SJSA1 (cell line): ENCODE measurements around the gene MUC15. TPM values are rescaled to one million over a fixed set of nuclear protein-coding genes. Genes with fewer than 3 reads are reported as not detected.
"Not testable (repeated sequence)": the region's sequence is repeated elsewhere in the genome, so short reads cannot be mapped to it uniquely, and the experiment has no call there.

ENCODE experiments used
- DNase-seq, 2 experiments: peaks; one replicate each; pipeline ENCODE4 v3.0.0-alpha.2; 2015 to 2020; ENCODE audit warnings: low spot score in 2 of 2, low read depth in 1 of 2
- H3K27ac ChIP-seq: fragments of 250-450 bp; sonication (Bioruptor Pico); 2 replicates; pipeline ENCODE4 v1.5.1; 2020; ENCODE audit warnings: mild to moderate bottlenecking, moderate library complexity
- H3K27me3 ChIP-seq: fragments of 250-450 bp; sonication (Bioruptor Pico); replicated peaks from 2 replicates; pipeline ENCODE4 v1.5.1; 2020; ENCODE audit warnings: mild to moderate bottlenecking, moderate library complexity
- H3K36me3 ChIP-seq: fragments of 250-450 bp; sonication (Bioruptor Pico); 2 replicates; pipeline ENCODE4 v1.5.1; 2020; ENCODE audit warnings: mild to moderate bottlenecking
- H3K4me1 ChIP-seq: fragments of 250-450 bp; sonication (Bioruptor Pico); replicated peaks from 2 replicates; pipeline ENCODE4 v1.6.1; 2021; ENCODE audit warnings: mild to moderate bottlenecking
- H3K4me3 ChIP-seq: fragments of 250-450 bp; sonication (Bioruptor Pico); 2 replicates; pipeline ENCODE4 v1.5.1; 2020; ENCODE audit warnings: mild to moderate bottlenecking
- H3K9me3 ChIP-seq: fragments of 250-450 bp; sonication (Bioruptor Pico); replicated peaks from 2 replicates; pipeline ENCODE4 v1.5.1; 2020; ENCODE audit warnings: mild to moderate bottlenecking
- total RNA-seq: library from RNA; depleted of rRNA; stranded (reverse); fragments of >200 nt; shearing (Covaris generic); gene quantifications from 2 replicates; pipeline ENCODE4 v1.2.3, GENCODE V29; 2014; rRNA removed

Gene MUC15, protein sequence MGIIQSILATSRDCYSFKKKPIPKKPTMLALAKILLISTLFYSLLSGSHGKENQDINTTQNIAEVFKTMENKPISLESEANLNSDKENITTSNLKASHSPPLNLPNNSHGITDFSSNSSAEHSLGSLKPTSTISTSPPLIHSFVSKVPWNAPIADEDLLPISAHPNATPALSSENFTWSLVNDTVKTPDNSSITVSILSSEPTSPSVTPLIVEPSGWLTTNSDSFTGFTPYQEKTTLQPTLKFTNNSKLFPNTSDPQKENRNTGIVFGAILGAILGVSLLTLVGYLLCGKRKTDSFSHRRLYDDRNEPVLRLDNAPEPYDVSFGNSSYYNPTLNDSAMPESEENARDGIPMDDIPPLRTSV
- total RNA-seq = not detected in 2 replicates

DNA sequence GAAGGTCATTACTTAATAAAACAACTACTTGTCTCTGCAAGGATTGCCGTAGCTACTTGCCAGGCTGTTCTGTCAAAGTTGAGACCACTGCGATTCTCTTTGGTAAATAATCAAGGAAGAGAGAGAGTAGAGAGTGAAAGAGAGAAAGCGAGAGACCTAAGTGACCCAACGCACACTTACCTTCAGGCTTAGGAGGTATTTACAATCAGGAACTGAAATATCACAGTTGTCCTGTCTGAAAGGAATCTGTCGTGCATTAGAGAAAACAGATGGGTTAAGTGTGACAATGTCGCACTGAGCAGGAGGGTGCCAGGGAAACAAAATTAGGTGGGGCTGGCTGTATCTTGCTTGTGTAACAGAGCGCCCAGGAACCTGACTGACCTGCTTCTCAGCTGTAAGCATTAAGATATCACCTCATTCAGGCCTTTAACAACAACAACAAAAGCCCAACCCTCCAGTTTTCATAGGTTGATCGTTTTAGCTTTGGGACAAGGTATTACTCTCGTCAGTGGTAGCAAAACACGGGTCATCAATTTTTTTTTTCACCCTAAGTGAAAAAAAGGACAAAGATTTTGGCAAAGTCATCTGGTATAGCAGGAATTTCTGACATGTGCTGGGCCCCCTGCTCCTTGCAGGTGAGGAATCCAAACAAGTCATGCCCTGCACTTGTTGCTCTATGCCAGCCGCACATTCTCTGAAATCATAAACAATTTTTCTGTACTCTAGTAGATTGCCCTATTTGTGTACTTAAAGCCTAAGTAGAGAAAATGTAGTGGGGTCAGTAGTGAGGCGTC, at the start of gene MUC15:
Gene MUC15, minus strand, starts transcription at position 403 of the 794 bp plus-strand sequence. CDS start 5,169 bp downstream, outside the sequence.
- H3K4me3 ChIP-seq = no peak within 1 kb of the TSS
- no peaks in the 10 kb centered on the region for H3K36me3 ChIP-seq
- H3K9me3 ChIP-seq = no peaks in the 10 kb centered on the region
- H3K4me1 ChIP-seq = no peaks in the 10 kb centered on the region
- H3K27ac ChIP-seq = no peak within 1 kb of the TSS
- DNase-seq = no peak
- peaks cover 5% of the 10 kb centered on the region; the same call in 1 of the 2 replicates for H3K27me3 ChIP-seq

DNA sequence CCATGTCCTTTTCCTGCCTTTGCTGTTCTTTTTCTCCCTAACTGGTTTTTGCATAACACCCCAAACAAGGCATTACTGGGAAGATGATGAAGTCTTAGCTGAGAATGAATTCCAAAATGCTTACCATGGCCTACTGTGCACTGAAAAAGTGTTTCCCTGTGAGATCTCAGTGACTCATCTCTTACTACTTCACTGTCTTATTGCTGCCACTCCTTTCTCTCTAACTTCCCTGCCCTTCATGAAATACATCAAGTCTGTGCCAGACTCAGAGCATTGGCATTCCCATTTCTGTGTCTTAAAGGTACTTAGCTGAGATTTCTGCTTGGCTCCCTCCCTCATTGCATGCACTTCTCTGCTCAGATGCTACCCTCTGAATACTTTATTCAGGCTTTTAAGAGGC, 49.1 kb upstream of the MUC15 start:
- Histone ChIP-seq H3K27me3 (no peaks in the 10 kb centered on the region; the same call in 1 of the 2 replicates), H3K36me3 (no peaks in the 10 kb centered on the region), H3K9me3 (no peaks in the 10 kb centered on the region), H3K27ac (no peak overlapping the region), H3K4me3 (no peak overlapping the region), H3K4me1 (0 out of 2 replicates have a peak, but pooled peaks cover 2% of the 10 kb centered on the region)
- DNase-seq = no peak

DNA sequence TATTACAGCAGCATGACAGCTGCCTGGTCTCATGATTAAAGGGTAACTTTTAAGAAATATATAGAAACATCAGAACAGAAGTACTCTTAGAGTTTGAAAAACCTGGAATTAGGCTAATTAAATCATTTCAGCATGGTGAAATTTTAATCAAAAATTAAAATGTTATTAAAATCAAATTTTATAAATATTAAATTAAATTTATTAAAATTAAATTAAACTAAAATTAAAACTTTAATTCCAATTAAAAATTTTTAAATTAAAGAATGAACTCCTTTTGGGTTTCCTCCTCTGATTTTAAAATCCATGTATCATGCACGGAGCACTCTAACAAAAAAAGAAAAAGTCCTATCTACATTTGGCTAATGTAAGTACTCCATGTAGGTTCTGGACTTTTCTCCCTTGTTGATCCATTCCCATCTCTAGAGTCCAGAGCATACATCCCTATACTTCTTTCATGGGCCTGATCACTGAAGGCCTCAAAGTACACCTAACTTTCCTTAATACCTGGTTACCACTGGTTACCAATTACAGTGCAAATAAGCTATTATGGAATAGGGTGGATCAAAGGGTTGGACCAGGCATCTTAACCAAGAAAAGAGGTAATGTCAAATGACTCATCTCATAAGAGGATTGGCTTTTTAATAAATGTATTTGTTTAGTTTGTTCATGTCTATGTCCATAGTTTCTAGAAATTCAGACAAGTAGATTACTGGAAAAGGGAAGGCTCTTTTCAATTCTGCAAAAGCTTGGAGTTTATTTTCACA, 48.4 kb upstream of the MUC15 start:
- Histone ChIP-seq H3K36me3 (no peaks in the 10 kb centered on the region), H3K27me3 (no peaks in the 10 kb centered on the region), H3K4me3 (no peak overlapping the region), H3K27ac (no peak overlapping the region), H3K9me3 (no peaks in the 10 kb centered on the region), H3K4me1 (0 out of 2 replicates have a peak, but pooled peaks cover 2% of the 10 kb centered on the region)
- no peak for DNase-seq

DNA sequence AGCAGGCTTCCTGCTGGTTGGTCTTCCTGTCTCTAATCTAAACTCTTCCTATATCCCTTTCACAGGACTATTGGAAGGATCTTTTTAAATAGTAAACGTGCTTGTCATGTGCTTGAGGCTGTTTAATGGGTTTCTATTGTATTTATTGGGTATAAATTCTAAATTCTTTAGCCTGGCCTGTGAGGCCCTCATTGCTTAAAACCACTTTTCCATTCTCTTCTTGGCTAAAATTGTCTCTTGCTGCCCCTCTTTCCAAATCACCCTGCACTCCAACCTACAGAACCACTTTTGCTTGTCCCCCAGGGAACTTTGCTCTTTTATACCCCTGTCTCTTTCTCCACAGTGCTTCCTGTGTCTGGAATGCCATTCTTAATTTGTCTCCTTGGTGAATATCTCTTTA, 46.4 kb upstream of the MUC15 start:
- H3K9me3 ChIP-seq = no peaks in the 10 kb centered on the region
- H3K27me3 ChIP-seq = no peaks in the 10 kb centered on the region
- 0 out of 2 replicates have a peak, but pooled peaks cover 2% of the 10 kb centered on the region for H3K4me1 ChIP-seq
- H3K4me3 ChIP-seq = no peak overlapping the region
- DNase-seq = no peak
- H3K27ac ChIP-seq = no peak overlapping the region
- no peaks in the 10 kb centered on the region for H3K36me3 ChIP-seq

DNA sequence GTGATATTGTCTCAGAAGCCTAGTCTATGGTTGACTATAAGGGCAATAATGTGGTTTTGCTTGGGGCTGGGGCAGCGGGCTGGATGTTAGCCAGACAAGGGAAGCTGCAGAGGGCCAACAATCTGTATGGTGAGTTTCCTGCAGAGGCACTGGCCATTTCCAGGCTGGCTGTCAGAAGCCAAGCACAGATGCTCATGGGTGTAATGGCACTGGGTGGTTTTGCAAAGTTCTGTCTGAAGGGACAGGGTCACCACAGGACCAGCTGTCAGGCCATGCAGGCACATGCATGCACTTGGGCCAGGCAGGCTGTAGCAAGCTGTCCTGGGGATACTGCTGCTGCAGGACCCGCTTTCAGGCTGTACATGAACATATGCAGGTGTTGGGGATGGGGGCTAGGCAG, 41.7 kb upstream of the MUC15 start:
- Histone ChIP-seq H3K27me3 (no peaks in the 10 kb centered on the region), H3K4me3 (no peak overlapping the region), H3K4me1 (no peaks in the 10 kb centered on the region), H3K36me3 (no peaks in the 10 kb centered on the region), H3K9me3 (no peaks in the 10 kb centered on the region), H3K27ac (no peak overlapping the region)
- no peak for DNase-seq

DNA sequence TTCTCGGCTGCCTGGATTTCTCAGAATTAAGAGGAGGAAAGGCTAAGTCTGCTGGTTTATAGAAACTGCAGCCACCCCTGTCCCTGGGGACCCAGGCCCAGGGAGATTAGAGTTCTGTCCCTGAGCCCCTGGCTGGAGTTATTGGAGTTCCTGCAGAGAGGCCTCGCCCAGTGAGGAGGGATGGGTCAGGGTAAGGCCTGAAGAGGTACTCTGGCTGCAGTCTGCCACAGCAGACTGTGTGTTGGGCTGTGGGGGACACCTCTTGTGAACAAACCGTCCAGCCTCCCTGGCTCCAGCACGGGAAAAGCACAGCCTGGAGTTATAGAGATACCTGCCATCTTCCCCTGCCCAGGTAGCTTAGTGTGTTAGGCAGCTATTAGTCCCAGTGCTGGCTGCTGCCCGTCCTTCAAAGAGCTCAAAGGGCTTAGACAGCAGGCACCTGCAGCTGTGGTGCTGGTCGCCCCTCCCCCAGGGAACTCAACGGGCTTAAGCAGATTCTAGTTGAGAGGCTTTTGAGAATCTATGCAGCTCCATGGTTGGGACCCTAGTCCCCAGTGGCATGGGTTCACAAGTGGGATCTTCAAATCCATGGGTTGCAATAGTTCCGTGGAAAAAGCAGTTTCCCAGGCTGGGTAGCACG, 36.6 kb upstream of the MUC15 start:
- Histone ChIP-seq H3K4me3 (no peak overlapping the region), H3K27me3 (no peaks in the 10 kb centered on the region), H3K9me3 (no peaks in the 10 kb centered on the region), H3K27ac (no peak overlapping the region), H3K4me1 (no peaks in the 10 kb centered on the region), H3K36me3 (no peaks in the 10 kb centered on the region)
- no peak for DNase-seq

DNA sequence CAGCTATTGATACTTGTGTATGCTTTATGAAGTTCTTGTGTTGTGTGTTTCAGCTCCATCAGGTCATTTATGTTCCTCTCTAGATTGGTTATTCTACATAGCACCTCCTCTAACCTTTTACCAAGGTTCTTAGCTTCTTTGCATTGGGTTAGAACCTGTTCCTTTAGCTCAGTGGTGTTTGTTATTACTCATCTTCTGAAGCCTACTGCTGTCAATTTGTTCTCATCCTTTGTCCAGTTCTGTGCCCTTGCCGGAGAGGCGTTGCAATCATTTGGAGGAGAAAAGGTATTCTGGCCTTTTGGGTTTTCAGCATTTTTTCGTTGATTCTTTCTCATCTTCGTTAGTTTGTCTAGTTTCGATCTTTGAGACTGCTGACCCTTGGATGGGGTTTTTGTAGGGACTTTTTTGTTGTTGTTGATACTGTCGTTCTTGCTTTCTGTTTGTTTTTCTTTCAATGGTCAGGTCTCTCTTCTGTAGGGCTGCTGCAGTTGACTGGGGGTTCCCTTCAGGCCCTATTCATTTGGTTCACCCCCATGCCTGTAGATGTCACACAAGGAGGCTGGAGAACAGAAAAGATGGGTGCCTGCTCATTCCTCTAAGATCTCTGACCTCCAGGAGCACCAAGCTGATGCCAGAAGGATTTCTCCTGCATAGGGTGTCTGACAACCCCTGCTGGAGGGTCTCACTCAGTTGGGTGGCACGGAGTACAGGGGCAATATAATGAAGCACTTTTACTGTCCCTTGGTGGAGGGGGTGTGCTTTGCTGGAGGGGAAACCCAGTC, 35.9 kb upstream of the MUC15 start:
- no peaks in the 10 kb centered on the region for H3K36me3 ChIP-seq
- DNase-seq = no peak
- no peaks in the 10 kb centered on the region for H3K4me1 ChIP-seq
- H3K27me3 ChIP-seq = no peaks in the 10 kb centered on the region
- no peaks in the 10 kb centered on the region for H3K9me3 ChIP-seq
- no peak overlapping the region for H3K4me3 ChIP-seq
- no peak overlapping the region for H3K27ac ChIP-seq

DNA sequence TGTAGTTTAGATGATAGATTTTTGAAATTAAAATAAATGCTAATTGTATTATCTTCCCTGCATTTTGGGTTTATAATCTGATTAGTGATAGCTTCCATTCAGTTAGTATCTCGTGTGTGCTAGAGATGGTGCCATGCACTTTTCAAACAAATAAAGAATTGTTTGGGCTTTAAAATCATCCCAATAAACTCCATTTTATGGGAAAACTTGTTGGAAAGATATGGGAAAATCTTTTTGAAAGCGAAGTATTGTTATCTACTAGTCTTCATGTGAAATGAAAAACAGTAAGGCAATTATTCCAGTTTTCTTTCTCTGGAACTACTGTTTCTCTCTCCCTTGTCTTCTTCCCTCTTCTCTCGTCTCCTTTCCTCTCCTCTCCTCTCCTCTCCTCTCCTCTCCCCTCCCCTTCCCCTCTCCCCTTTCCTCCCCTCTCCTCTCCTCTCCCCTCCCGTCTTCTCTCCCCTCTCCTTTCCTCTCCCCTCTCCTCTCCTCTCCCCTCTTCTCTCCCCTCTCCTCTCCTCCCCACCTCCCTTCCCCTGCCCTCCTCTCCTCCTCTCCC, 27.9 kb upstream of the MUC15 start:
- H3K27ac ChIP-seq = no peak overlapping the region
- H3K4me3 ChIP-seq = no peak overlapping the region
- no peak for DNase-seq
- no peaks in the 10 kb centered on the region for H3K36me3 ChIP-seq
- H3K4me1 ChIP-seq = no peaks in the 10 kb centered on the region
- H3K9me3 ChIP-seq = no peaks in the 10 kb centered on the region
- H3K27me3 ChIP-seq = no peaks in the 10 kb centered on the region

DNA sequence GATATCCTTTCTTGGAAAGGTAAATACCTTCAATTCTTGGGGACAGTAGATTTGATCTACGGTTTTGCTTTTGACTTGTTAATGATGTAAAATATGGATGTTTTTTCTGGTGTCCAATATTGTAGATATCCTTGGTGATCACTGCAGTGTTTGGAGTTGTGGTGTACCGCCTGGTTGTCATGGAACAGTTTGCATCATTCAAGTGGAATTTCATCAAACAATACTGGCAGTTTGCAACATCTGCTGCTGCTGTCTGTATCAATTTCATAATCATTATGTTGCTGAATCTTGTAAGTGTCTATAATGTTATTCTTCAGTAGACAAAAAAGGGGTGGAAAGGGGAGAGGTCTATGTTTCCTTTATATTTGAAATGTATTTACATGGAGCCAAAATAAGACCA, 27.4 kb upstream of the MUC15 start:
- no peak overlapping the region for H3K27ac ChIP-seq
- no peak for DNase-seq
- H3K36me3 ChIP-seq = no peaks in the 10 kb centered on the region
- H3K4me1 ChIP-seq = no peaks in the 10 kb centered on the region
- H3K27me3 ChIP-seq = no peaks in the 10 kb centered on the region
- H3K9me3 ChIP-seq = no peaks in the 10 kb centered on the region
- no peak overlapping the region for H3K4me3 ChIP-seq

DNA sequence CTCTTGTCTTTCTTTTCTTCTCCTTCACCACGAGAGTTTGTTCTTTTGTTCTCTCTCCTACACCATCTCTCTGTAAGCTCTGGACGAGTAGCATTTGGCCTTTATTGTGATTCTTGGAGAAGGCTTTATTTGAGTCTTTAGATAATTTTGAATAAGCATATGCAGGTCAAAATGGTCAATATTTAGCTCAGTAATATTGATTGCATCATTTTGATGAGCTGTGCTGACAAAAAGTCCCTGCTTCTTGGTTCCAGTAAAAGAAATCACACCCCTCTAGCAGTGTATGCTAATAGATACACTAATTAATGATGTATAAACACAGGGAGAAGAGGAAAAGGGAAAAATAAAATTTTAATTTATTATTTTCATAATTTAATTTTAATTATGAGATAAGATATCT, 25.8 kb upstream of the MUC15 start:
- no peaks in the 10 kb centered on the region for H3K4me1 ChIP-seq

DNA sequence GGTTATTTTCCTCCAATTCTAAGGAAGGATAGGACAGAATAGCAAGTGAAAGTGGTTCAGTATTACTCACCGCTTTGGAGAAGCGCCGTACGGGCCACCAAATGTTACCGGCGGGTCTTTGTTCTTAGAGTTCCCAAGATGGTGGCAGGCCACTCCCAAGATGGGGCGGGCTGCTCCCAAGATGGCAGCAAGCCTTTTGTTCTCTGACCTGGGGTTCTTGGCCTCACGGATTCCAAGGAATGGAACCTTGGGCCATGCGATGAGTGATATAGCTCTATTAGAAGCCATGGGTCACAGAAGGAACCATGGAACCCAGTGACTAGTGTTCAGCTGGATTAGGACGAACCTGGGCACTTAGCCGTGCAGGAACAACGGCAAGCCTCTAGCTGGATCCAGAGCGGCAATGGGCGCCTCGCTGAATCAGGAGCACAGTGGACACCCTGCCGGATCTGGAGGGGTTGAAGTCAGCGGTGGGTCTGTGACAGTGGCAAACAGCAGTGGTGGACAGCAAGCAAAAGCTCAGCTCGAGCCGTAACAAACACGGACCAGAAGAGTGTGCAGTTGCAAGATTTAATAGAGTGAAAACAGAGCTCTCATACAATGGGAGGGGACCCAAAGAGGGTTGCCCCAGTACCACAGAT, 25.1 kb upstream of the MUC15 start:
- not testable (repeated sequence) for H3K36me3 ChIP-seq, H3K4me1 ChIP-seq, H3K27me3 ChIP-seq, H3K9me3 ChIP-seq, H3K4me3 ChIP-seq, DNase-seq, H3K27ac ChIP-seq

More for the DNA sequence above, 25.8 kb upstream of the MUC15 start:
- Histone ChIP-seq H3K27ac (no peak overlapping the region), H3K27me3 (no peaks in the 10 kb centered on the region), H3K36me3 (no peaks in the 10 kb centered on the region), H3K9me3 (no peaks in the 10 kb centered on the region), H3K4me3 (no peak overlapping the region)
- no peak for DNase-seq

DNA sequence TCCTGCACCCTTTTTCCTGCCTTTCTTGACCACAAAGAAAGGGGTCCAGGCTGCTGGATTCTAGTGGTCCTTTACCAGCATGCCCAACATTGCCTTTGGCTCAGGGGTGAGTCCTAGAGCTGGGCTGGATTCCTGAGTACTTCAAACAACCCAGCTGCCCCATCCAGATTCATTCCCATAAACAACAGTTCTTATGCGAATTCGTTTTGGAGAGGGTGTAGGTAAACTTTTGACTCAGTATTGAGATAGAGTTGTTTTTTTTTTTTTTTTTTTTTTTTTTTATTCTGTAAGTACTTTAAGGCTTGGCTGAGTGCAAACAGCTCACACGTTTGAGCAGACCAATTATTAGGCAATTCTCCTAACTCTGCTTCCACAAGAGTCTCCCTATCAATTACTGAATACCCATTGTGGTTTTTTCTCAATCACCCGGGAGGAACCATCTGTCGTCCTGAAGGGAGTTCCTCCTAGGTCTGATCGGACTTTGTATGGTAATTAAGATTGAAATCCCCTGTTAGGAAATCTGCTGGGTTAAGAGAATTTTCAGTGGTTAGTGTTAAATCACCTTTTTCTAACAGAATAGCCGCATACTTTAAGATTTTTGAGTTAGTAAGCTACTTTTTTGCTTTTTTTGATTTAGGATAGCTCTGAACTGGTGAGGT, 23.3 kb upstream of the MUC15 start:
- H3K4me1 ChIP-seq, H3K9me3 ChIP-seq, DNase-seq, H3K36me3 ChIP-seq, H3K27ac ChIP-seq, H3K4me3 ChIP-seq, H3K27me3 ChIP-seq: not testable (repeated sequence)
